Bronchus fibroblast of lung (primary cell): ENCODE measurements around the gene DMRTB1. TPM values are rescaled to one million over a fixed set of nuclear protein-coding genes. Genes with fewer than 3 reads are reported as not detected.

Source experiments
- total RNA-seq: library from RNA; depleted of rRNA; stranded (reverse); fragments of >200 nt; gene quantifications from 2 replicates; pipeline ENCODE4 v1.2.3, GENCODE V29; 2015

Gene DMRTB1
- total RNA-seq: not detected in 2 replicates

GRCh38 chr1:53459321-53460175 is at the start of gene DMRTB1:
TSS of gene DMRTB1 (plus strand) at chr1:53459399. CDS start at chr1:53459454, 55 bp downstream.

Other genes starting within 250 kb of the DMRTB1 start
- gene CZIB, start 238.8 kb upstream of the DMRTB1 start, total RNA-seq: 79.4 and 79.5 TPM in 2 replicates
- gene MAGOH, start 220.9 kb upstream of the DMRTB1 start, total RNA-seq: 35.0 and 39.5 TPM in 2 replicates
- gene LRP8, start 131.3 kb upstream of the DMRTB1 start, total RNA-seq: 20.0 and 22.4 TPM in 2 replicates